OCI-LY1 (cell line): ENCODE measurements around the gene CFAP61.

Source experiments
- H2AFZ ChIP-seq: fragments of 200-600 bp; sonication (generic), shearing (Covaris generic); 2 replicates; pipeline ENCODE4 v1.6.0; 2014; ENCODE audit warnings: antibody characterized with exemption, mild to moderate bottlenecking, low read length
- H3F3A ChIP-seq: fragments of 200-600 bp; sonication (generic), shearing (Covaris generic); 2 replicates; pipeline ENCODE4 v1.6.0; 2014; ENCODE audit warnings: mild to moderate bottlenecking, antibody characterized with exemption, low read length, moderate library complexity; ENCODE audit not compliant: insufficient read depth
- H3K27ac ChIP-seq: fragments of 200-600 bp; sonication (generic); 2 replicates; pipeline ENCODE4 v1.5.1; 2014; ENCODE audit warnings: low read length, mixed run types, mild to moderate bottlenecking, low read depth; ENCODE audit not compliant: poor library complexity, severe bottlenecking
- H3K27me3 ChIP-seq: fragments of 200-600 bp; sonication (generic); 2 replicates; pipeline ENCODE4 v1.6.0; 2014; ENCODE audit warnings: antibody characterized with exemption, mild to moderate bottlenecking, low read length, moderate library complexity; ENCODE audit not compliant: insufficient read depth
- H3K36me3 ChIP-seq: fragments of 200-600 bp; sonication (generic); 2 replicates; pipeline ENCODE4 v1.6.1; 2014; ENCODE audit warnings: mild to moderate bottlenecking, antibody characterized with exemption, low read length, moderate library complexity, mixed read lengths; ENCODE audit not compliant: insufficient read depth
- H3K4me1 ChIP-seq: fragments of 200-600 bp; sonication (generic); 2 replicates; pipeline ENCODE4 v1.5.1; 2014; ENCODE audit warnings: mild to moderate bottlenecking, low read length, moderate library complexity; ENCODE audit not compliant: insufficient read depth, severe bottlenecking
- H3K4me2 ChIP-seq: fragments of 200-600 bp; sonication (generic), shearing (Covaris generic); 2 replicates; pipeline ENCODE4 v1.6.1; 2014; ENCODE audit warnings: low read length
- H3K4me3 ChIP-seq: fragments of 200-600 bp; sonication (generic); 2 replicates; pipeline ENCODE4 v1.5.1; 2014; ENCODE audit warnings: low read length, low read depth, mild to moderate bottlenecking, mixed read lengths; ENCODE audit not compliant: poor library complexity, severe bottlenecking
- H3K79me2 ChIP-seq: fragments of 200-600 bp; shearing (Covaris generic); 2 replicates; pipeline ENCODE4 v1.6.1; 2016; ENCODE audit warnings: mixed run types, low read length, mixed read lengths; ENCODE audit not compliant: insufficient read depth
- H3K9ac ChIP-seq: fragments of 200-600 bp; sonication (generic), shearing (Covaris generic); 2 replicates; pipeline ENCODE4 v1.6.1; 2014; ENCODE audit warnings: mild to moderate bottlenecking, low read length, mixed read lengths
- H3K9me2 ChIP-seq: fragments of 200-600 bp; sonication (generic), shearing (Covaris generic); 2 replicates; pipeline ENCODE4 v1.6.1; 2014; ENCODE audit warnings: low read depth, mild to moderate bottlenecking, low read length, mixed read lengths
- H3K9me3 ChIP-seq: fragments of 200-600 bp; shearing (Covaris generic); 2 replicates; pipeline ENCODE4 v1.6.1; 2014; ENCODE audit warnings: low read length, mixed read lengths
- H4K20me1 ChIP-seq: fragments of 200-600 bp; sonication (generic), shearing (Covaris generic); 2 replicates; pipeline ENCODE4 v1.6.0; 2016; ENCODE audit warnings: mild to moderate bottlenecking, low read length; ENCODE audit not compliant: insufficient read depth
- CTCF ChIP-seq: fragments of 200-600 bp; sonication (generic), shearing (Covaris generic); IDR thresholded peaks from 2 replicates; pipeline ENCODE4 v1.5.1; 2017; ENCODE audit warnings: mild to moderate bottlenecking, antibody characterized with exemption, low read length, moderate library complexity, mixed read lengths
- EZH2 ChIP-seq: fragments of 200-600 bp; sonication (generic), shearing (Covaris generic); IDR thresholded peaks from 2 replicates; pipeline ENCODE4 v1.8.0; 2017; ENCODE audit warnings: borderline replicate concordance, mixed run types, mild to moderate bottlenecking, antibody characterized with exemption, low read length, moderate library complexity, mixed read lengths

CFAP61 gene

GRCh38 chr20:20012541-20012940, 39.8 kb upstream of the CFAP61 start:
- no peak overlapping the region for H3K4me3 ChIP-seq
- no peak overlapping the region for H3K27ac ChIP-seq
- no peaks in the 10 kb centered on the region for H3K9me2 ChIP-seq
- no peak overlapping the region for H3K9ac ChIP-seq
- H3F3A ChIP-seq: no peaks in the 10 kb centered on the region
- no peak for TF ChIP-seq EZH2
- TF ChIP-seq CTCF: no peak
- H3K4me1 ChIP-seq: peaks cover 5% of the 10 kb centered on the region
- no peak overlapping the region for H2AFZ ChIP-seq
- H4K20me1 ChIP-seq: no peaks in the 10 kb centered on the region
- H3K36me3 ChIP-seq: no peaks in the 10 kb centered on the region
- peaks cover 1% of the 10 kb centered on the region; the same call in 1 of the 2 replicates for H3K79me2 ChIP-seq
- no peaks in the 10 kb centered on the region for H3K9me3 ChIP-seq
- no peak overlapping the region for H3K4me2 ChIP-seq
- no peaks in the 10 kb centered on the region for H3K27me3 ChIP-seq

- peaks cover 22% of the 10 kb centered on the region for H3K79me2 ChIP-seq
- no peaks in the 10 kb centered on the region for H3K27me3 ChIP-seq
- no peak overlapping the region for H3K9ac ChIP-seq
- H3K4me2 ChIP-seq: no peak overlapping the region
- no peak for TF ChIP-seq EZH2
- TF ChIP-seq CTCF: no peak
- peaks cover 24% of the 10 kb centered on the region for H3K4me1 ChIP-seq
- H3F3A ChIP-seq: no peaks in the 10 kb centered on the region
- H3K27ac ChIP-seq: no peak overlapping the region
- H2AFZ ChIP-seq: no peak overlapping the region
- peaks cover 5% of the 10 kb centered on the region; the same call in 1 of the 2 replicates for H3K36me3 ChIP-seq
- H3K9me3 ChIP-seq: no peaks in the 10 kb centered on the region
- H3K9me2 ChIP-seq: no peaks in the 10 kb centered on the region
- no peak overlapping the region for H3K4me3 ChIP-seq
- H4K20me1 ChIP-seq: no peaks in the 10 kb centered on the region
Measured at GRCh38 chr20:20014659-20015058, 37.7 kb upstream of the CFAP61 start.

- Histone ChIP-seq H3K79me2 (peaks cover 44% of the 10 kb centered on the region), H3K4me3 (peak within 1 kb of the TSS; percentile 87), H2AFZ (peak within 1 kb of the TSS; percentile 97)
Measured at GRCh38 chr20:20017001-20017843, 35.1 kb upstream of the CFAP61 start, which contains the start of gene NAA20. Gene NAA20, plus strand, starts transcription at chr20:20017362. Its CDS starts 35 bp downstream, at chr20:20017397.

More at GRCh38 chr20:20017001-20017843, 35.1 kb upstream of the CFAP61 start, which contains the start of gene NAA20:
- peaks cover 11% of the 10 kb centered on the region; the same call in 1 of the 2 replicates for H3K36me3 ChIP-seq
- H3K9ac ChIP-seq: peak within 1 kb of the TSS; percentile 93
- H4K20me1 ChIP-seq: no peaks in the 10 kb centered on the region
- H3K27ac ChIP-seq: no peak within 1 kb of the TSS
- peak within 1 kb of the TSS; percentile 94 for H3K4me2 ChIP-seq
- H3K9me2 ChIP-seq: no peaks in the 10 kb centered on the region
- no peaks in the 10 kb centered on the region for H3F3A ChIP-seq
- no peaks in the 10 kb centered on the region for H3K9me3 ChIP-seq
- TF ChIP-seq EZH2 (no peak), CTCF (peak; percentile 48)
- no peaks in the 10 kb centered on the region for H3K27me3 ChIP-seq
- H3K4me1 ChIP-seq: peaks cover 35% of the 10 kb centered on the region
